HepG2 (cell line): ENCODE measurements around the gene RABGGTA. TPM values are rescaled to one million over a fixed set of nuclear protein-coding genes. Genes with fewer than 3 reads are reported as not detected.
A peak's percentile ranks its signal among the peaks of the same experiment; 100 is the strongest.

Source experiments
- ATF2 ChIP-seq: sonication (generic); formaldehyde crosslinking; IDR thresholded peaks from 2 replicates; pipeline ENCODE4 v1.4.0; 2020; ENCODE audit warnings: missing genetic modification reagents
- CBX5 ChIP-seq: sonication (generic); formaldehyde crosslinking; IDR thresholded peaks from 2 replicates; pipeline ENCODE4 v1.4.0; 2020; ENCODE audit warnings: missing genetic modification reagents, borderline replicate concordance
- CREB1 ChIP-seq, 2 experiments: fragments of 450-650 bp in 1 of 2; IDR thresholded peaks; 2 replicates each; pipeline ENCODE4 v1.6.1; 2016 to 2017; ENCODE audit warnings: control low read depth in 1 of 2, mild to moderate bottlenecking in 1 of 2, missing compliant biosample characterization in 1 of 2, missing genetic modification characterization in 1 of 2
- CTCF ChIP-seq: sonication (generic); formaldehyde crosslinking; IDR thresholded peaks from 2 replicates; pipeline ENCODE4 v1.5.0; 2020; ENCODE audit warnings: mild to moderate bottlenecking, missing genetic modification reagents, moderate library complexity
- FOXP1 ChIP-seq, 2 experiments: fragments of 450-650 bp in 1 of 2; IDR thresholded peaks; 2 replicates each; pipeline ENCODE4 v1.6.1; 2017 to 2018; ENCODE audit warnings: antibody characterized with exemption in 1 of 2
- GZF1 ChIP-seq: sonication (generic); formaldehyde crosslinking; IDR thresholded peaks from 2 replicates; pipeline ENCODE4 v1.5.1; 2020; ENCODE audit warnings: mild to moderate bottlenecking, missing genetic modification reagents
- HMGXB4 ChIP-seq, 2 experiments: sonication (generic) in 1 of 2; formaldehyde crosslinking in 1 of 2; IDR thresholded peaks; 2 replicates each; pipeline versions ENCODE4 v1.4.0 to v1.6.1; 2018 to 2020; ENCODE audit warnings: missing genetic modification reagents in 2 of 2, borderline replicate concordance in 1 of 2, low read depth in 1 of 2, mild to moderate bottlenecking in 1 of 2, missing biosample characterization in 1 of 2
- KMT2B ChIP-seq: IDR thresholded peaks from 2 replicates; pipeline ENCODE4 v1.6.1; 2016; ENCODE audit warnings: missing genetic modification reagents, missing compliant biosample characterization
- MAFF ChIP-seq: IDR thresholded peaks from 2 replicates; pipeline ENCODE4 v1.6.1; 2011; ENCODE audit warnings: low read depth, low read length, improper control_type of control experiment
- MATR3 ChIP-seq: sonication (generic); formaldehyde crosslinking; IDR thresholded peaks from 2 replicates; pipeline ENCODE4 v1.4.0; 2020; ENCODE audit warnings: missing genetic modification reagents
- RELA ChIP-seq: sonication (generic); formaldehyde crosslinking; IDR thresholded peaks from 2 replicates; pipeline ENCODE4 v1.4.0; 2020; ENCODE audit warnings: missing genetic modification reagents
- SP140L ChIP-seq: sonication (generic); formaldehyde crosslinking; IDR thresholded peaks from 2 replicates; pipeline ENCODE4 v1.4.0; 2020; ENCODE audit warnings: missing genetic modification reagents, borderline replicate concordance
- SP2 ChIP-seq: sonication (generic); formaldehyde crosslinking; IDR thresholded peaks from 2 replicates; pipeline ENCODE4 v1.5.1; 2020; ENCODE audit warnings: mild to moderate bottlenecking, missing genetic modification reagents
- STAT5B ChIP-seq: sonication (generic); formaldehyde crosslinking; IDR thresholded peaks from 2 replicates; pipeline ENCODE4 v1.4.0; 2020; ENCODE audit warnings: missing genetic modification reagents
- ZBTB26 ChIP-seq: IDR thresholded peaks from 2 replicates; pipeline ENCODE4 v1.6.1; 2016; ENCODE audit warnings: missing compliant biosample characterization, missing genetic modification reagents, borderline replicate concordance
- ZFP37 ChIP-seq: sonication (generic); formaldehyde crosslinking; IDR thresholded peaks from 2 replicates; pipeline ENCODE4 v1.4.0; 2020; ENCODE audit warnings: missing genetic modification reagents, borderline replicate concordance
- ZFY ChIP-seq: sonication (generic); formaldehyde crosslinking; IDR thresholded peaks from 2 replicates; pipeline ENCODE4 v1.4.0; 2020; ENCODE audit warnings: missing genetic modification reagents
- ZNF180 ChIP-seq: sonication (generic); formaldehyde crosslinking; IDR thresholded peaks from 2 replicates; pipeline ENCODE4 v1.4.0; 2020; ENCODE audit warnings: low read depth, missing genetic modification reagents, borderline replicate concordance
- ZNF451 ChIP-seq: sonication (generic); formaldehyde crosslinking; IDR thresholded peaks from 2 replicates; pipeline ENCODE4 v1.5.0; 2020; ENCODE audit warnings: mild to moderate bottlenecking, missing genetic modification reagents
- ZSCAN9 ChIP-seq: IDR thresholded peaks from 2 replicates; pipeline ENCODE4 v1.6.1; 2016; ENCODE audit warnings: borderline replicate concordance
- polyA plus RNA-seq, 8 experiments: library from polyadenylated mRNA; depleted of rRNA in 3 of 8; stranded (reverse) in 7 of 8; unstranded in 1 of 8; fragments of >200 nt; fragmentation: Illumina TruSeq in 4 of 8; extraction: Trizol in 4 of 8; gene quantifications; 2 replicates each; pipeline versions ENCODE4 v1.2.1 to v1.2.3, GENCODE V29; 2011 to 2016; ENCODE audit warnings: low read depth in 4 of 8, missing spikeins in 1 of 8, mixed read lengths in 1 of 8; ENCODE audit not compliant: insufficient read depth in 1 of 8
- total RNA-seq, 5 experiments: library from RNA; depleted of rRNA; stranded (reverse); fragments of >200 nt; fragmentation: Illumina TruSeq; extraction: Trizol; gene quantifications; 2 replicates each; pipeline ENCODE4 v1.2.3, GENCODE V29; 2016; ENCODE audit warnings: low read depth in 1 of 5
- TF ChIP-seq, protein P1 (sequence below): sonication (generic); formaldehyde crosslinking; IDR thresholded peaks from 2 replicates; pipeline ENCODE4 v1.8.0; 2022; ENCODE audit warnings: missing genetic modification reagents, mild to moderate bottlenecking, moderate library complexity, borderline replicate concordance

Gene RABGGTA
- total and polyA plus RNA-seq, 2 of the 13 experiments (the other 11 are each of a cell fraction or from before 2014, with no cell fraction given) = 57.9 to 90.8 TPM

- TF ChIP-seq HMGXB4 (CRISPR knock-in tag; IDR thresholded peaks at IDR 0.05; ENCODE audit: borderline replicate concordance in 1 of 2, low read depth in 1 of 2) (no peak), SP140L (CRISPR knock-in tag) (no peak), KMT2B (CRISPR knock-in tag) (no peak), ZNF451 (CRISPR knock-in tag) (no peak), ATF2 (no peak), CREB1 (IDR thresholded peaks at IDR 0.05) (no peak), CREB1 (CRISPR knock-in tag; IDR thresholded peaks at IDR 0.05) (no peak), ZNF180 (CRISPR knock-in tag) (no peak), MATR3 (CRISPR knock-in tag) (no peak), SP2 (no peak), ZSCAN9 (CRISPR knock-in tag) (no peak), RELA (CRISPR knock-in tag) (no peak), ZFY (no peak), CTCF (CRISPR knock-in tag) (no peak), MAFF (no peak), ZFP37 (CRISPR knock-in tag) (peak; percentile 63; the same call in 1 of the 2 replicates), CBX5 (CRISPR knock-in tag) (no peak; the same call in 1 of the 2 replicates), GZF1 (CRISPR knock-in tag) (no peak), ZBTB26 (CRISPR knock-in tag) (no peak), STAT5B (CRISPR knock-in tag) (no peak), FOXP1 (IDR thresholded peaks at IDR 0.05) (no peak), FOXP1 (CRISPR knock-in tag; IDR thresholded peaks at IDR 0.05) (no peak)
- TF ChIP-seq, protein P1, sequence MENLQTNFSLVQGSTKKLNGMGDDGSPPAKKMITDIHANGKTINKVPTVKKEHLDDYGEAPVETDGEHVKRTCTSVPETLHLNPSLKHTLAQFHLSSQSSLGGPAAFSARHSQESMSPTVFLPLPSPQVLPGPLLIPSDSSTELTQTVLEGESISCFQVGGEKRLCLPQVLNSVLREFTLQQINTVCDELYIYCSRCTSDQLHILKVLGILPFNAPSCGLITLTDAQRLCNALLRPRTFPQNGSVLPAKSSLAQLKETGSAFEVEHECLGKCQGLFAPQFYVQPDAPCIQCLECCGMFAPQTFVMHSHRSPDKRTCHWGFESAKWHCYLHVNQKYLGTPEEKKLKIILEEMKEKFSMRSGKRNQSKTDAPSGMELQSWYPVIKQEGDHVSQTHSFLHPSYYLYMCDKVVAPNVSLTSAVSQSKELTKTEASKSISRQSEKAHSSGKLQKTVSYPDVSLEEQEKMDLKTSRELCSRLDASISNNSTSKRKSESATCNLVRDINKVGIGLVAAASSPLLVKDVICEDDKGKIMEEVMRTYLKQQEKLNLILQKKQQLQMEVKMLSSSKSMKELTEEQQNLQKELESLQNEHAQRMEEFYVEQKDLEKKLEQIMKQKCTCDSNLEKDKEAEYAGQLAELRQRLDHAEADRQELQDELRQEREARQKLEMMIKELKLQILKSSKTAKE = no peak
Measured at GRCh38 chr14:24315243-24315806, 43.9 kb upstream of the RABGGTA start (continued).
